HepG2 (cell line): ENCODE measurements around the gene SMCO4. TPM values are rescaled to one million over a fixed set of nuclear protein-coding genes. Genes with fewer than 3 reads are reported as not detected.
A peak's percentile ranks its signal among the peaks of the same experiment; 100 is the strongest.

Source experiments
- ADNP ChIP-seq: sonication (generic); formaldehyde crosslinking; IDR thresholded peaks from 2 replicates; pipeline ENCODE4 v1.4.0; 2020; ENCODE audit warnings: missing genetic modification reagents
- ARID5B ChIP-seq: IDR thresholded peaks from 2 replicates; pipeline ENCODE4 v1.4.0; 2020; ENCODE audit warnings: mild to moderate bottlenecking, missing genetic modification reagents
- CHD4 ChIP-seq: fragments of 200-600 bp; sonication (generic); IDR thresholded peaks from 2 replicates; pipeline ENCODE4 v1.7.0; 2017; ENCODE audit warnings: mild to moderate bottlenecking, low read length, borderline replicate concordance
- DNMT1 ChIP-seq: sonication (generic); formaldehyde crosslinking; IDR thresholded peaks from 2 replicates; pipeline ENCODE4 v1.5.1; 2020; ENCODE audit warnings: mild to moderate bottlenecking, missing genetic modification reagents
- FLYWCH1 ChIP-seq: sonication (generic); formaldehyde crosslinking; IDR thresholded peaks from 2 replicates; pipeline ENCODE4 v1.8.1; 2023; ENCODE audit warnings: mild to moderate bottlenecking, missing genetic modification reagents
- GABPA ChIP-seq, 2 experiments: IDR thresholded peaks; 2 replicates each; pipeline ENCODE4 v1.6.1; 2011 to 2016; ENCODE audit warnings: low read depth in 2 of 2, low read length in 1 of 2, missing biosample characterization in 1 of 2, missing genetic modification characterization in 1 of 2
- GATAD1 ChIP-seq: IDR thresholded peaks from 2 replicates; pipeline ENCODE4 v1.6.1; 2016; ENCODE audit warnings: missing genetic modification reagents, missing compliant biosample characterization
- GTF3A ChIP-seq: sonication (generic); formaldehyde crosslinking; conservative IDR thresholded peaks from 2 replicates; pipeline ENCODE4 v1.4.0; 2020; ENCODE audit warnings: mild to moderate bottlenecking, missing genetic modification reagents
- HHEX ChIP-seq: IDR thresholded peaks from 2 replicates; pipeline ENCODE4 v1.6.1; 2016; ENCODE audit warnings: control low read depth
- HINFP ChIP-seq: sonication (generic); formaldehyde crosslinking; IDR thresholded peaks from 2 replicates; pipeline ENCODE4 v1.4.0; 2020; ENCODE audit warnings: low read depth, mild to moderate bottlenecking, missing genetic modification reagents
- ISL2 ChIP-seq: sonication (generic); formaldehyde crosslinking; IDR thresholded peaks from 2 replicates; pipeline ENCODE4 v1.5.0; 2020; ENCODE audit warnings: missing genetic modification reagents
- MYC ChIP-seq: sonication (generic); formaldehyde crosslinking; IDR thresholded peaks from 2 replicates; pipeline ENCODE4 v1.9.0; 2021; ENCODE audit warnings: missing genetic modification reagents, borderline replicate concordance
- PLSCR1 ChIP-seq: sonication (generic); formaldehyde crosslinking; IDR thresholded peaks from 2 replicates; pipeline ENCODE4 v1.5.0; 2020; ENCODE audit warnings: missing genetic modification reagents, mild to moderate bottlenecking, borderline replicate concordance
- SNAI1 ChIP-seq: sonication (generic); formaldehyde crosslinking; IDR thresholded peaks from 2 replicates; pipeline ENCODE4 v1.5.0; 2020; ENCODE audit warnings: mild to moderate bottlenecking, missing genetic modification reagents, borderline replicate concordance
- YEATS4 ChIP-seq: sonication (generic); formaldehyde crosslinking; IDR thresholded peaks from 2 replicates; pipeline ENCODE4 v1.4.0; 2020; ENCODE audit warnings: missing genetic modification reagents, borderline replicate concordance
- ZBTB1 ChIP-seq: sonication (generic); formaldehyde crosslinking; IDR thresholded peaks from 2 replicates; pipeline ENCODE4 v1.4.0; 2020; ENCODE audit warnings: missing genetic modification reagents, borderline replicate concordance
- ZBTB20 ChIP-seq: sonication (generic); formaldehyde crosslinking; IDR thresholded peaks from 2 replicates; pipeline ENCODE4 v1.8.1; 2023; ENCODE audit warnings: missing genetic modification reagents, low read depth, mild to moderate bottlenecking, borderline replicate concordance
- ZFP62 ChIP-seq: sonication (generic); formaldehyde crosslinking; IDR thresholded peaks from 2 replicates; pipeline ENCODE4 v1.4.0; 2020; ENCODE audit warnings: missing genetic modification reagents
- ZNF136 ChIP-seq: sonication (generic); formaldehyde crosslinking; IDR thresholded peaks from 2 replicates; pipeline ENCODE4 v1.8.1; 2022; ENCODE audit warnings: low read depth, mild to moderate bottlenecking, moderate library complexity, missing genetic modification reagents
- ZNF616 ChIP-seq: sonication (generic); formaldehyde crosslinking; IDR thresholded peaks from 2 replicates; pipeline ENCODE4 v1.5.0; 2020; ENCODE audit warnings: low read depth, mild to moderate bottlenecking, missing genetic modification reagents
- ZNF670 ChIP-seq: sonication (generic); formaldehyde crosslinking; IDR thresholded peaks from 2 replicates; pipeline ENCODE4 v1.8.0; 2022; ENCODE audit warnings: mild to moderate bottlenecking, missing genetic modification reagents, borderline replicate concordance
- ZNF816 ChIP-seq: sonication (generic); formaldehyde crosslinking; IDR thresholded peaks from 2 replicates; pipeline ENCODE4 v1.8.0; 2022; ENCODE audit warnings: missing genetic modification reagents, mild to moderate bottlenecking, borderline replicate concordance
- ZNF841 ChIP-seq: sonication (generic); formaldehyde crosslinking; IDR thresholded peaks from 2 replicates; pipeline ENCODE4 v1.8.1; 2023; ENCODE audit warnings: missing genetic modification reagents, borderline replicate concordance
- ZNF850 ChIP-seq: sonication (generic); formaldehyde crosslinking; conservative IDR thresholded peaks from 2 replicates; pipeline ENCODE4 v1.9.0; 2021; ENCODE audit warnings: mild to moderate bottlenecking, missing genetic modification reagents
- ZNF891 ChIP-seq: sonication (generic); formaldehyde crosslinking; IDR thresholded peaks from 2 replicates; pipeline ENCODE4 v1.5.0; 2020; ENCODE audit warnings: mild to moderate bottlenecking, missing genetic modification reagents
- polyA plus RNA-seq, 8 experiments: library from polyadenylated mRNA; depleted of rRNA in 3 of 8; stranded (reverse) in 7 of 8; unstranded in 1 of 8; fragments of >200 nt; fragmentation: Illumina TruSeq in 4 of 8; extraction: Trizol in 4 of 8; gene quantifications; 2 replicates each; pipeline versions ENCODE4 v1.2.1 to v1.2.3, GENCODE V29; 2011 to 2016; ENCODE audit warnings: low read depth in 4 of 8, missing spikeins in 1 of 8, mixed read lengths in 1 of 8; ENCODE audit not compliant: insufficient read depth in 1 of 8
- total RNA-seq, 5 experiments: library from RNA; depleted of rRNA; stranded (reverse); fragments of >200 nt; fragmentation: Illumina TruSeq; extraction: Trizol; gene quantifications; 2 replicates each; pipeline ENCODE4 v1.2.3, GENCODE V29; 2016; ENCODE audit warnings: low read depth in 1 of 5

The SMCO4 gene
- total and polyA plus RNA-seq, 2 of the 13 experiments (the other 11 are each of a cell fraction or from before 2014, with no cell fraction given): 10.6 to 28.5 TPM

GRCh38 chr11:93487032-93487483, 56.1 kb downstream of the SMCO4 start (continued):
- TF ChIP-seq GTF3A: no peak
- no peak for TF ChIP-seq ZFP62 (CRISPR knock-in tag)
- TF ChIP-seq HINFP (CRISPR knock-in tag): peak; percentile 66; the same call in 1 of the 2 replicates
- TF ChIP-seq CHD4: no peak
- TF ChIP-seq PLSCR1 (CRISPR knock-in tag): no peak
- peak; percentile 99 for TF ChIP-seq SNAI1 (CRISPR knock-in tag)
- 0 out of 2 replicates have a peak, but pooled peaks have one; percentile 84 for TF ChIP-seq ZNF136 (CRISPR knock-in tag)
- TF ChIP-seq ZNF841 (CRISPR knock-in tag): no peak
- TF ChIP-seq ZNF616 (CRISPR knock-in tag): 0 out of 2 replicates have a peak, but pooled peaks have one; percentile 44
- peak; percentile 55; the same call in 1 of the 2 replicates for TF ChIP-seq ZNF816 (CRISPR knock-in tag)
- TF ChIP-seq FLYWCH1 (CRISPR knock-in tag): no peak
- peak; percentile 82 for TF ChIP-seq HHEX
- TF ChIP-seq ISL2: peak; percentile 94
- peak; percentile 100 for TF ChIP-seq ZBTB20
- TF ChIP-seq ARID5B (CRISPR knock-in tag): peak; percentile 99
- TF ChIP-seq ZNF891 (CRISPR knock-in tag): no peak
- no peak for TF ChIP-seq ADNP (CRISPR knock-in tag)
- 0 out of 2 replicates have a peak, but pooled peaks have one; percentile 27 for TF ChIP-seq YEATS4
- TF ChIP-seq DNMT1: no peak
- no peak for TF ChIP-seq GABPA (IDR thresholded peaks at IDR 0.05; ENCODE audit: low read depth, low read length)
- no peak for TF ChIP-seq GABPA (CRISPR knock-in tag; IDR thresholded peaks at IDR 0.05; ENCODE audit: low read depth)
- TF ChIP-seq ZNF850 (CRISPR knock-in tag): no peak
- no peak for TF ChIP-seq ZBTB1
- peak; percentile 57; the same call in 1 of the 2 replicates for TF ChIP-seq GATAD1
- peak; percentile 92 for TF ChIP-seq ZNF670
- peak; percentile 37; the same call in 1 of the 2 replicates for TF ChIP-seq MYC
